ENCODE measurements around the gene ARHGAP8. TPM values are rescaled to one million over a fixed set of nuclear protein-coding genes. Genes with fewer than 3 reads are reported as not detected.

ARHGAP8 gene
- total RNA-seq, 1 donor from 2014 or later, result 0.96 TPM

GRCh38 chr22:44888491-44889254 lies 136.3 kb downstream of the ARHGAP8 start:
- no peak for DNase-seq (ENCODE audit: low read depth, low spot score)
- Mint-ChIP-seq H3K27me3 (ENCODE audit: low read depth) (no peaks in the 10 kb centered on the region), H3K9me3 (no peaks in the 10 kb centered on the region), H3K27ac (ENCODE audit: unreplicated experiment) (no peak overlapping the region), H3K4me3 (no peak overlapping the region), H3K36me3 (ENCODE audit: low read depth) (peaks cover 3% of the 10 kb centered on the region), H3K4me1 (no peaks in the 10 kb centered on the region)
- TF ChIP-seq, protein P1, sequence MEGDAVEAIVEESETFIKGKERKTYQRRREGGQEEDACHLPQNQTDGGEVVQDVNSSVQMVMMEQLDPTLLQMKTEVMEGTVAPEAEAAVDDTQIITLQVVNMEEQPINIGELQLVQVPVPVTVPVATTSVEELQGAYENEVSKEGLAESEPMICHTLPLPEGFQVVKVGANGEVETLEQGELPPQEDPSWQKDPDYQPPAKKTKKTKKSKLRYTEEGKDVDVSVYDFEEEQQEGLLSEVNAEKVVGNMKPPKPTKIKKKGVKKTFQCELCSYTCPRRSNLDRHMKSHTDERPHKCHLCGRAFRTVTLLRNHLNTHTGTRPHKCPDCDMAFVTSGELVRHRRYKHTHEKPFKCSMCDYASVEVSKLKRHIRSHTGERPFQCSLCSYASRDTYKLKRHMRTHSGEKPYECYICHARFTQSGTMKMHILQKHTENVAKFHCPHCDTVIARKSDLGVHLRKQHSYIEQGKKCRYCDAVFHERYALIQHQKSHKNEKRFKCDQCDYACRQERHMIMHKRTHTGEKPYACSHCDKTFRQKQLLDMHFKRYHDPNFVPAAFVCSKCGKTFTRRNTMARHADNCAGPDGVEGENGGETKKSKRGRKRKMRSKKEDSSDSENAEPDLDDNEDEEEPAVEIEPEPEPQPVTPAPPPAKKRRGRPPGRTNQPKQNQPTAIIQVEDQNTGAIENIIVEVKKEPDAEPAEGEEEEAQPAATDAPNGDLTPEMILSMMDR (conservative IDR thresholded peaks at IDR 0.05), result no peak

DNA sequence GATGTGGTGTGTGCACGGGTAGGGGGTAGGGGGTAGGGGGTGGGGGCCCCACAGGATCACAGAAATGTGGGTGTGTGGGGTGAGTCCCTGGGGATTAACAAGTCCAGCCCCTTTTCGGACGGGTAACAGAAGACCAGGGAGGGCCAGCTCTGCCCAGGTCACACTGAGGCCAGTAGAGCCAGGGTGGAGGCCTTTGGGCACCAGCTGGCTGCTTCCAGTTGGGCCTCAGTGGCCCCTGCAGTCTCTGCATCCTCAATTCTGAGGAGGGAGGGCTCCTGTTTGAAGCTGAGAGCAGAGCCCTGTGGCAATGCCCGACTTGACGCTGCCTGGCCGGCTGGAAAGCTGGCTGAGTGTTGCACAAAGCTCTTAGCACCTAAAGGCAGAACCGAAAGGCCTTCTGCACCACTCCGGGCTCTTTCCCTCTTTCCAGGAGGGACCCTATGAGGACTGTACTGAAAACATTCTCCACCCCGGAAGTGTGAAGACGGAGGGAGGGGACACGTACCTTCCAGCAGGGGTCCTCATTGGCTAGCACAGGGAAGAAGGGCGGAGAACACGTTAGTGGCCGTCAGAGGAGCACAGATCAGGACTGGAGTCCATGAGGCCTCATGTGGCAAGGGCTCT lies 137.0 kb downstream of the ARHGAP8 start:
- H3K4me1 Mint-ChIP-seq, result peaks cover 6% of the 10 kb centered on the region
- H3K4me3 Mint-ChIP-seq, result no peak overlapping the region
- no peaks in the 10 kb centered on the region for H3K9me3 Mint-ChIP-seq
- H3K36me3 Mint-ChIP-seq (ENCODE audit: low read depth), result peaks cover 3% of the 10 kb centered on the region
- TF ChIP-seq, protein P1 (conservative IDR thresholded peaks at IDR 0.05), result no peak
- H3K27me3 Mint-ChIP-seq (ENCODE audit: low read depth), result no peaks in the 10 kb centered on the region
- no peak overlapping the region for H3K27ac Mint-ChIP-seq (ENCODE audit: unreplicated experiment)
- no peak for DNase-seq (ENCODE audit: low read depth, low spot score)

DNA sequence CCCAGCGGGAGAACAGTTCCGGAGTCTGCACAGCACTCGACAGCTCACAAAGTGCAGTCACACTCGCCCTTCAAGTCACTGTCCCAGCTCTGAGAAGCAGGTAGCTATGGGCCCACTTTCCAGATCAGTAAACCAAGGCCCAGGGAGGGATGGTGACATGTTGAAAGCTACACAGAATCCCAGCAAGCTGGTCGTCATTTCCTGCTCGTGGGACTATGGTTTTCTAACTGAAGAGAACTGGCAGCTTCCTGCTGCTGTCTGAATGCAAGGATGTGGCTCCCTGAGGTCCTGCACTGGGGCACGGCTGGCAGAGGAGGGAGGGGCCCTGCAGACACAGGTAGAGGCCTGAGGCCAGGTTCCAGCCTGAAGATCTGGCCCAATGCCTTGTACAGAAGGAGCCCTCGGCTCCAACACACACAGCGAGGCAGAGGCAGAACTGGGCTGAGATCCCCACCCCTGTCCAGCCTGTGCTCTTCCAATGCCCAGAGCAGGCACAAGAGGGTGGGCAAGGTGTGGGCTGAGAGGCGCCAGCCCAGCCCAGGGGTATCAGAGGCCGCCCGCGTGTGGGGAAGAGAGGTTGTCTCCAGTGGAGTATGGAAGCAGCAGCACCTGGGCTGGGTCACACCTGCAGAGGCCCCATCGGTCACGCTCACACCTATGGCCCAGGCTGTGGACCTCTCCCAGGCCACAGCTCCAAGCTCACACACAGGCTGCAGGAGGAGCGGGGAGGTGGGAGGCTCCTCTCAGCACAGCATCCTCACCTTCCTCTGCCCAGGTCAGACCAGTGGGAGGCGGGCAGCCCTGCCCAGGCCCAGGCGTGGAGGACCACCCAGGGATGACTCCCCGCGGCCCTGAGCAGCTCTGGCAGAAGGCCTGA lies 138.3 kb downstream of the ARHGAP8 start:
- Mint-ChIP-seq H3K27ac (ENCODE audit: unreplicated experiment) (no peak overlapping the region), H3K9me3 (no peaks in the 10 kb centered on the region), H3K36me3 (ENCODE audit: low read depth) (peaks cover 7% of the 10 kb centered on the region), H3K27me3 (ENCODE audit: low read depth) (no peaks in the 10 kb centered on the region), H3K4me1 (peaks cover 7% of the 10 kb centered on the region), H3K4me3 (no peak overlapping the region)
- DNase-seq (ENCODE audit: low read depth, low spot score), result no peak
- TF ChIP-seq, protein P1 (conservative IDR thresholded peaks at IDR 0.05), result no peak

- Mint-ChIP-seq H3K4me3 (no peak overlapping the region), H3K36me3 (ENCODE audit: low read depth) (peaks cover 7% of the 10 kb centered on the region), H3K27me3 (ENCODE audit: low read depth) (no peaks in the 10 kb centered on the region), H3K4me1 (peaks cover 7% of the 10 kb centered on the region), H3K27ac (ENCODE audit: unreplicated experiment) (no peak overlapping the region), H3K9me3 (no peaks in the 10 kb centered on the region)
- DNase-seq (ENCODE audit: low read depth, low spot score), result no peak
- TF ChIP-seq, protein P1 (conservative IDR thresholded peaks at IDR 0.05), result no peak
Measured at GRCh38 chr22:44891293-44891747, 138.9 kb downstream of the ARHGAP8 start.

DNA sequence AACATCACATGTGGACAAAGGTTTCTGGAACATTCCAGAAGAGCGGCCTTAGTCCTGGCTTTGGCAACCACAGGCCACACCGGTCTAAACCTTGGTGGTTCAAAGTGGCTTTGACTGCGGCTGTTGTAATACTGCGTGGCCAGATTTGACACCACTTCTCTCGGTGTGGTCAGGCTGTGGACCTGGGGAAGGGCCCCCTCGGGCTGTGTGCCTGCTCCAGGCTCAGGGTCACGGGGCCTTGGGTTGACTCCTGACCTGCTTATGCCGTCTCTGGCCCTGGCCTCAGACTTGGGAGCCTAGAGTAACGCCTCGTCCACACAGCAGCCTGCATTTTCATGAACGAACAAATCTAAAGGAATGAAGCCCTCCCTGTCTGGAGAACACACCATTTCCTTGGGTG lies 139.4 kb downstream of the ARHGAP8 start:
- H3K4me3 Mint-ChIP-seq, result no peak overlapping the region
- no peaks in the 10 kb centered on the region for H3K27me3 Mint-ChIP-seq (ENCODE audit: low read depth)
- peaks cover 7% of the 10 kb centered on the region for H3K4me1 Mint-ChIP-seq
- H3K9me3 Mint-ChIP-seq, result no peaks in the 10 kb centered on the region
- TF ChIP-seq, protein P1 (conservative IDR thresholded peaks at IDR 0.05), result no peak
- H3K27ac Mint-ChIP-seq (ENCODE audit: unreplicated experiment), result no peak overlapping the region
- H3K36me3 Mint-ChIP-seq (ENCODE audit: low read depth), result peaks cover 7% of the 10 kb centered on the region
- DNase-seq (ENCODE audit: low read depth, low spot score), result no peak

All from neural crest cell (in vitro differentiated cells).